GM12878 (cell line): Measurements from ENCODE around the gene TDRD12.

ENCODE experiments used
- CREB1 ChIP-seq: IDR thresholded peaks from 2 replicates; pipeline ENCODE4 v1.6.1; 2012; ENCODE audit warnings: low read depth, mild to moderate bottlenecking, inconsistent platforms
- ETV6 ChIP-seq, 2 experiments: fragments of 450-650 bp in 1 of 2; IDR thresholded peaks in 1 of 2; conservative IDR thresholded peaks in 1 of 2; 2 replicates each; pipeline ENCODE4 v1.6.1; 2014; ENCODE audit warnings: antibody characterized with exemption in 1 of 2, borderline replicate concordance in 1 of 2, low read depth in 1 of 2, mild to moderate bottlenecking in 1 of 2, moderate library complexity in 1 of 2
- FOXK2 ChIP-seq: fragments of 450-650 bp; IDR thresholded peaks from 2 replicates; pipeline ENCODE4 v1.6.1; 2017; ENCODE audit warnings: mild to moderate bottlenecking, moderate library complexity
- POLR2AphosphoS5 ChIP-seq: IDR thresholded peaks from 2 replicates; pipeline ENCODE4 v1.6.1; 2011; ENCODE audit warnings: mild to moderate bottlenecking, low read length, inconsistent platforms
- SP1 ChIP-seq: IDR thresholded peaks from one replicate; pipeline ENCODE4 v1.6.1; 2011; ENCODE audit warnings: low read depth, low read length
- ZNF274 ChIP-seq: IDR thresholded peaks from one replicate; pipeline ENCODE4 v1.8.0; 2011; ENCODE audit not compliant: insufficient read length, insufficient read depth
- TF ChIP-seq, protein P1 (sequence below), 3 experiments: IDR thresholded peaks in 2 of 3; conservative IDR thresholded peaks in 1 of 3; 2 replicates each; pipeline ENCODE4 v1.5.1; 2011; ENCODE audit warnings: low read depth in 3 of 3, low read length in 3 of 3, mild to moderate bottlenecking in 3 of 3, control low read depth in 2 of 3, moderate library complexity in 2 of 3, inconsistent platforms in 1 of 3, mixed read lengths in 1 of 3; ENCODE audit not compliant: control insufficient read depth in 2 of 3, insufficient read depth in 1 of 3; ENCODE audit errors: extremely low read depth in 1 of 3
- TF ChIP-seq, protein P2 (sequence below): fragments of 450-650 bp; formaldehyde crosslinking; IDR thresholded peaks from 2 replicates; pipeline ENCODE4 v1.4.0; 2020; ENCODE audit warnings: mild to moderate bottlenecking, moderate library complexity
- TF ChIP-seq, protein P3 (sequence below): IDR thresholded peaks from 2 replicates; pipeline ENCODE4 v1.6.1; 2011; ENCODE audit warnings: low read depth, low read length, improper control_type of control experiment, borderline replicate concordance
- TF ChIP-seq, protein P4 (sequence below): IDR thresholded peaks from 2 replicates; pipeline ENCODE4 v1.6.1; 2011; ENCODE audit warnings: low read depth, mild to moderate bottlenecking, low read length, moderate library complexity, borderline replicate concordance; ENCODE audit errors: extremely low read depth
- TF ChIP-seq, protein P5 (sequence below): fragments of 450-650 bp; formaldehyde crosslinking; IDR thresholded peaks from 2 replicates; pipeline ENCODE4 v1.4.0; 2022; ENCODE audit warnings: mild to moderate bottlenecking, moderate library complexity

DNA sequence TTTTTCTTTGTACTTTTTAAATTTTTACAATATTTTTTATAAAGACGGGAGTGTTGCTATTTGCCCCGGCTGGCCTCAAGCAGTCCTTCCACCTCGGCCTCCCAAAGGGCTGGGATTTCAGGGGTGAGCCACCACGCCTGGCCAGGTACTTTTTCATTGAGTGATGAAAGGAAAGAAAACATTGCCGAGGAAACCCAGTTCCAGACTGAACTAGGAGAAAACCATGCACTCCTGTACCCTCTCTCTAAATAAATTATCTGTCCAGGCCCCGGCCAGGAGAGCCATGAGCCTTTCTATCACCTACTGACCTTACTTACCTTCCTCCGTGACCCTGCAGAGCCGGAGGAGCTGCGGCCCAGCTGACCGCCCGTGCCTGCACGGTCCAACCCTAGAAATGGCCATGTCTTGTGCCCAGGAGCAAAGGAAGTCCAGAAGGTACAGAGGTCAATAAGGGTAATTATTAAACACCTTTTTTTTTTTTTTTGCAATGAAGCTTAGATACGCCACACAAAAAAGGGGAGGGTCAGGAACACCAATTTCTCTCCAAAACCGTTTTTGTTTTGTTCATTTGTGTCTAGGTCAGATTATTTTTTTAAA, 149.9 kb downstream of the TDRD12 start, which contains the start of gene SLC7A9:
- TF ChIP-seq CREB1 (no peak), SP1 (no peak), FOXK2 (no peak), ZNF274 (no peak), POLR2AphosphoS5 (no peak), ETV6 (conservative IDR thresholded peaks at IDR 0.05 in 1 of 2, IDR thresholded peaks at IDR 0.05 in 1 of 2; ENCODE audit: borderline replicate concordance in 1 of 2, low read depth in 1 of 2) (no peak)
- TF ChIP-seq, protein P1, sequence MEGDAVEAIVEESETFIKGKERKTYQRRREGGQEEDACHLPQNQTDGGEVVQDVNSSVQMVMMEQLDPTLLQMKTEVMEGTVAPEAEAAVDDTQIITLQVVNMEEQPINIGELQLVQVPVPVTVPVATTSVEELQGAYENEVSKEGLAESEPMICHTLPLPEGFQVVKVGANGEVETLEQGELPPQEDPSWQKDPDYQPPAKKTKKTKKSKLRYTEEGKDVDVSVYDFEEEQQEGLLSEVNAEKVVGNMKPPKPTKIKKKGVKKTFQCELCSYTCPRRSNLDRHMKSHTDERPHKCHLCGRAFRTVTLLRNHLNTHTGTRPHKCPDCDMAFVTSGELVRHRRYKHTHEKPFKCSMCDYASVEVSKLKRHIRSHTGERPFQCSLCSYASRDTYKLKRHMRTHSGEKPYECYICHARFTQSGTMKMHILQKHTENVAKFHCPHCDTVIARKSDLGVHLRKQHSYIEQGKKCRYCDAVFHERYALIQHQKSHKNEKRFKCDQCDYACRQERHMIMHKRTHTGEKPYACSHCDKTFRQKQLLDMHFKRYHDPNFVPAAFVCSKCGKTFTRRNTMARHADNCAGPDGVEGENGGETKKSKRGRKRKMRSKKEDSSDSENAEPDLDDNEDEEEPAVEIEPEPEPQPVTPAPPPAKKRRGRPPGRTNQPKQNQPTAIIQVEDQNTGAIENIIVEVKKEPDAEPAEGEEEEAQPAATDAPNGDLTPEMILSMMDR (IDR thresholded peaks at IDR 0.05 in 2 of 3, conservative IDR thresholded peaks at IDR 0.05 in 1 of 3; ENCODE audit: control insufficient read depth in 2 of 3, extremely low read depth in 1 of 3, insufficient read depth in 1 of 3, low read depth in 3 of 3, low read length in 3 of 3) = no peak
- TF ChIP-seq, protein P2, sequence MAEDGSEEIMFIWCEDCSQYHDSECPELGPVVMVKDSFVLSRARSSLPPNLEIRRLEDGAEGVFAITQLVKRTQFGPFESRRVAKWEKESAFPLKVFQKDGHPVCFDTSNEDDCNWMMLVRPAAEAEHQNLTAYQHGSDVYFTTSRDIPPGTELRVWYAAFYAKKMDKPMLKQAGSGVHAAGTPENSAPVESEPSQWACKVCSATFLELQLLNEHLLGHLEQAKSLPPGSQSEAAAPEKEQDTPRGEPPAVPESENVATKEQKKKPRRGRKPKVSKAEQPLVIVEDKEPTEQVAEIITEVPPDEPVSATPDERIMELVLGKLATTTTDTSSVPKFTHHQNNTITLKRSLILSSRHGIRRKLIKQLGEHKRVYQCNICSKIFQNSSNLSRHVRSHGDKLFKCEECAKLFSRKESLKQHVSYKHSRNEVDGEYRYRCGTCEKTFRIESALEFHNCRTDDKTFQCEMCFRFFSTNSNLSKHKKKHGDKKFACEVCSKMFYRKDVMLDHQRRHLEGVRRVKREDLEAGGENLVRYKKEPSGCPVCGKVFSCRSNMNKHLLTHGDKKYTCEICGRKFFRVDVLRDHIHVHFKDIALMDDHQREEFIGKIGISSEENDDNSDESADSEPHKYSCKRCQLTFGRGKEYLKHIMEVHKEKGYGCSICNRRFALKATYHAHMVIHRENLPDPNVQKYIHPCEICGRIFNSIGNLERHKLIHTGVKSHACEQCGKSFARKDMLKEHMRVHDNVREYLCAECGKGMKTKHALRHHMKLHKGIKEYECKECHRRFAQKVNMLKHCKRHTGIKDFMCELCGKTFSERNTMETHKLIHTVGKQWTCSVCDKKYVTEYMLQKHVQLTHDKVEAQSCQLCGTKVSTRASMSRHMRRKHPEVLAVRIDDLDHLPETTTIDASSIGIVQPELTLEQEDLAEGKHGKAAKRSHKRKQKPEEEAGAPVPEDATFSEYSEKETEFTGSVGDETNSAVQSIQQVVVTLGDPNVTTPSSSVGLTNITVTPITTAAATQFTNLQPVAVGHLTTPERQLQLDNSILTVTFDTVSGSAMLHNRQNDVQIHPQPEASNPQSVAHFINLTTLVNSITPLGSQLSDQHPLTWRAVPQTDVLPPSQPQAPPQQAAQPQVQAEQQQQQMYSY (CRISPR knock-in tag) = no peak
- TF ChIP-seq, protein P3, sequence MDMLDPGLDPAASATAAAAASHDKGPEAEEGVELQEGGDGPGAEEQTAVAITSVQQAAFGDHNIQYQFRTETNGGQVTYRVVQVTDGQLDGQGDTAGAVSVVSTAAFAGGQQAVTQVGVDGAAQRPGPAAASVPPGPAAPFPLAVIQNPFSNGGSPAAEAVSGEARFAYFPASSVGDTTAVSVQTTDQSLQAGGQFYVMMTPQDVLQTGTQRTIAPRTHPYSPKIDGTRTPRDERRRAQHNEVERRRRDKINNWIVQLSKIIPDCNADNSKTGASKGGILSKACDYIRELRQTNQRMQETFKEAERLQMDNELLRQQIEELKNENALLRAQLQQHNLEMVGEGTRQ = no peak
- TF ChIP-seq, protein P4, sequence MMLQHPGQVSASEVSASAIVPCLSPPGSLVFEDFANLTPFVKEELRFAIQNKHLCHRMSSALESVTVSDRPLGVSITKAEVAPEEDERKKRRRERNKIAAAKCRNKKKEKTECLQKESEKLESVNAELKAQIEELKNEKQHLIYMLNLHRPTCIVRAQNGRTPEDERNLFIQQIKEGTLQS = no peak
- TF ChIP-seq, protein P5, sequence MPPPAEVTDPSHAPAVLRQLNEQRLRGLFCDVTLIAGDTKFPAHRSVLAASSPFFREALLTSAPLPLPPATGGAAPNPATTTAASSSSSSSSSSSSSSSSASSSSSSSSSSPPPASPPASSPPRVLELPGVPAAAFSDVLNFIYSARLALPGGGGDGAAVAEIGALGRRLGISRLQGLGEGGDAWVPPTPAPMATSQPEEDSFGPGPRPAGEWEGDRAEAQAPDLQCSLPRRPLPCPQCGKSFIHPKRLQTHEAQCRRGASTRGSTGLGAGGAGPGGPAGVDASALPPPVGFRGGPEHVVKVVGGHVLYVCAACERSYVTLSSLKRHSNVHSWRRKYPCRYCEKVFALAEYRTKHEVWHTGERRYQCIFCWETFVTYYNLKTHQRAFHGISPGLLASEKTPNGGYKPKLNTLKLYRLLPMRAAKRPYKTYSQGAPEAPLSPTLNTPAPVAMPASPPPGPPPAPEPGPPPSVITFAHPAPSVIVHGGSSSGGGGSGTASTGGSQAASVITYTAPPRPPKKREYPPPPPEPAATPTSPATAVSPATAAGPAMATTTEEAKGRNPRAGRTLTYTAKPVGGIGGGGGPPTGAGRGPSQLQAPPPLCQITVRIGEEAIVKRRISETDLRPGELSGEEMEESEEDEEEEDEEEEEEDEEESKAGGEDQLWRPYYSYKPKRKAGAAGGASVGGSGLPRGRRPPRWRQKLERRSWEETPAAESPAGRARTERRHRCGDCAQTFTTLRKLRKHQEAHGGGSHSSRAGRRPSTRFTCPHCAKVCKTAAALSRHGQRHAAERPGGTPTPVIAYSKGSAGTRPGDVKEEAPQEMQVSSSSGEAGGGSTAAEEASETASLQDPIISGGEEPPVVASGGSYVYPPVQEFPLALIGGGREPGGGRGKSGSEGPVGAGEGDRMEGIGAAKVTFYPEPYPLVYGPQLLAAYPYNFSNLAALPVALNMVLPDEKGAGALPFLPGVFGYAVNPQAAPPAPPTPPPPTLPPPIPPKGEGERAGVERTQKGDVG = no peak
